Middle frontal gyrus (tissue), 1 donor: ENCODE results near the gene CLIC5.

ENCODE experiments used
- DNase-seq: peaks from one replicate; pipeline ENCODE4 v3.0.0-alpha.2; 2015; ENCODE audit warnings: low spot score; ENCODE audit errors: extremely low spot score

Gene CLIC5

GRCh38 chr6:46036911-46037310 lies 21.3 kb upstream of the CLIC5 start:
- no peak for DNase-seq

GRCh38 chr6:46035242-46035641 lies 19.6 kb upstream of the CLIC5 start:
- DNase-seq, result no peak

GRCh38 chr6:46032110-46032998 lies 16.7 kb upstream of the CLIC5 start:
- no peak for DNase-seq

GRCh38 chr6:46029602-46030001 lies 13.9 kb upstream of the CLIC5 start:
- DNase-seq, result no peak

GRCh38 chr6:46026307-46026706 lies 10.6 kb upstream of the CLIC5 start:
- DNase-seq, result no peak

- DNase-seq, result no peak
Measured at GRCh38 chr6:46025573-46025972, 9.9 kb upstream of the CLIC5 start.

- no peak for DNase-seq
Measured at GRCh38 chr6:46024124-46024769, 8.6 kb upstream of the CLIC5 start.

- DNase-seq, result no peak
Measured at GRCh38 chr6:46023216-46023915, 7.7 kb upstream of the CLIC5 start.

GRCh38 chr6:46022106-46022948 lies 6.7 kb upstream of the CLIC5 start:
- DNase-seq, result no peak

- no peak for DNase-seq
Measured at GRCh38 chr6:46017726-46018125, 2.1 kb upstream of the CLIC5 start.

GRCh38 chr6:46016063-46016608 lies 476 bp upstream of the CLIC5 start:
- DNase-seq, result no peak

- no peak for DNase-seq
Measured at GRCh38 chr6:46014511-46015118, 1.0 kb downstream of the CLIC5 start.

- no peak for DNase-seq
Measured at GRCh38 chr6:46014046-46014445, 1.6 kb downstream of the CLIC5 start.

GRCh38 chr6:46013639-46014038 lies 2.0 kb downstream of the CLIC5 start:
- DNase-seq, result no peak

- no peak for DNase-seq
Measured at GRCh38 chr6:46012834-46013233, 2.8 kb downstream of the CLIC5 start.

- no peak for DNase-seq
Measured at GRCh38 chr6:46011188-46012085, 4.2 kb downstream of the CLIC5 start.

- DNase-seq, result no peak
Measured at GRCh38 chr6:46010771-46011170, 4.9 kb downstream of the CLIC5 start.

- no peak for DNase-seq
Measured at GRCh38 chr6:46010270-46010669, 5.4 kb downstream of the CLIC5 start.

GRCh38 chr6:46002264-46002663 lies 13.4 kb downstream of the CLIC5 start:
- no peak for DNase-seq

- DNase-seq, result no peak
Measured at GRCh38 chr6:46000905-46001304, 14.8 kb downstream of the CLIC5 start.
